AG04449 (cell line): ENCODE data around the gene DUS3L.

Experiments
- CTCF ChIA-PET: fragments of 350-600 bp; formaldehyde crosslinking; extraction: SDS; loops from one replicate; lab custom pipeline; 2021; ENCODE audit warnings: antibody characterized with exemption; lab: Yijun Ruan, JAX
- POLR2A ChIA-PET: fragments of 400-600, 350-600 bp; formaldehyde crosslinking; extraction: SDS; loops from one replicate; lab custom pipeline; 2020; ENCODE audit warnings: antibody characterized with exemption, inconsistent platforms; lab: Yijun Ruan, JAX
- DNase-seq: peaks from one replicate; pipeline ENCODE4 v3.0.0-alpha.2; 2010; ENCODE audit warnings: low read depth, low spot score
- H3K4me3 ChIP-seq: 2 replicates; pipeline ENCODE4 v1.5.1; 2011; ENCODE audit warnings: low read depth, mild to moderate bottlenecking, control low read depth, low read length
- TF ChIP-seq, protein P1 (sequence below): IDR thresholded peaks from one replicate; pipeline ENCODE4 v1.5.1; 2011; ENCODE audit warnings: mild to moderate bottlenecking, moderate library complexity, low read length, control low read depth, inconsistent platforms; ENCODE audit not compliant: insufficient read depth; ENCODE audit errors: missing control alignments

The DUS3L gene

DNA sequence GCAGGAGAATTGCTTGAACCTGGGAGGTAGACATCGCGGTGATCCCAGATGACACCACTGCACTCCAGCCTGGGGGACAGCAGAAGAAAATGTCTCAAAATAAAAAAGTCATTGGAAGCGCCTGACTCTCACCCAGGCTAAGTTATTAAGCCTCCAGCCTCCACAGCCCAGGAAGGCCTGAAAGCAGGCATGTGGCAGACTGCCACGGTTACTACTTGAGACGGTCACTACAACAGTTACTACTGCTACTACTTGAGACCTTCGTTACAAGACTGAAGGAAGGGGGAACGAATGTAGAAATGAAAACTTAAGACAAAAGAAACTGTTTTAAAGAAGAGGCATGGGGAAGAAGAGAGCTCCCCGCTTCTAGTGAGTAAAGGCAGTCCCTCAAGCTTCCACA is 16.0 kb downstream of the DUS3L start:
- no peak for DNase-seq
- TF ChIP-seq, protein P1, sequence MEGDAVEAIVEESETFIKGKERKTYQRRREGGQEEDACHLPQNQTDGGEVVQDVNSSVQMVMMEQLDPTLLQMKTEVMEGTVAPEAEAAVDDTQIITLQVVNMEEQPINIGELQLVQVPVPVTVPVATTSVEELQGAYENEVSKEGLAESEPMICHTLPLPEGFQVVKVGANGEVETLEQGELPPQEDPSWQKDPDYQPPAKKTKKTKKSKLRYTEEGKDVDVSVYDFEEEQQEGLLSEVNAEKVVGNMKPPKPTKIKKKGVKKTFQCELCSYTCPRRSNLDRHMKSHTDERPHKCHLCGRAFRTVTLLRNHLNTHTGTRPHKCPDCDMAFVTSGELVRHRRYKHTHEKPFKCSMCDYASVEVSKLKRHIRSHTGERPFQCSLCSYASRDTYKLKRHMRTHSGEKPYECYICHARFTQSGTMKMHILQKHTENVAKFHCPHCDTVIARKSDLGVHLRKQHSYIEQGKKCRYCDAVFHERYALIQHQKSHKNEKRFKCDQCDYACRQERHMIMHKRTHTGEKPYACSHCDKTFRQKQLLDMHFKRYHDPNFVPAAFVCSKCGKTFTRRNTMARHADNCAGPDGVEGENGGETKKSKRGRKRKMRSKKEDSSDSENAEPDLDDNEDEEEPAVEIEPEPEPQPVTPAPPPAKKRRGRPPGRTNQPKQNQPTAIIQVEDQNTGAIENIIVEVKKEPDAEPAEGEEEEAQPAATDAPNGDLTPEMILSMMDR: no peak
- ChIA-PET POLR2A (no interaction called here), CTCF (interaction anchor here (0.7 to 2.7 kb wide), 8 partner anchors 9 to 248 kb away, joined by 3 to 20 read pairs (median 4); no protein-coding TSS in a partner anchor)
- H3K4me3 ChIP-seq: no peak overlapping the region

DNA sequence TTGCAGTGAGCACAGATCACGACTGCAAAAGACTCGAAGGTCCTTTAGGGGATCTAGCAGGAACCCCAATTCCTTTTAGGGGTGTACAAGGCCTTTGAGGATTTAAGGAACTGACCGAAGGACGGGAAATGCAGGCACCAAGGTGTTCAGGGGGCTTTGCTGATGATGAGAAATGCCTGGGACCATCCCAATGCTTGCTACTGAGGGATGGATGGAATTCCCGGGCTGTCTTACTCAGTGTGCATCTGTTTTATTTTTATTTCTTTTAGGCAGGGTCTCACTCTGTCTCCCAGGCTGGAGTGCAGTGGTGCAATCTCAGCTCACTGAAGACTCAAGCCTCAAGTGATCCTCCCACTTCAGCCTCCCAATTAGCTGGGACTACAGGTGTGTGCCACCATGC is 17.7 kb downstream of the DUS3L start:
- TF ChIP-seq, protein P1: no peak
- no peak for DNase-seq
- CTCF ChIA-PET: interaction anchor here (0.6 to 2.7 kb wide), 5 partner anchors 17 to 250 kb away, joined by 3 to 20 read pairs (median 8); partner anchors contain the start of gene DUS3L
- no peak overlapping the region for H3K4me3 ChIP-seq
- POLR2A ChIA-PET: no interaction called here

DNA sequence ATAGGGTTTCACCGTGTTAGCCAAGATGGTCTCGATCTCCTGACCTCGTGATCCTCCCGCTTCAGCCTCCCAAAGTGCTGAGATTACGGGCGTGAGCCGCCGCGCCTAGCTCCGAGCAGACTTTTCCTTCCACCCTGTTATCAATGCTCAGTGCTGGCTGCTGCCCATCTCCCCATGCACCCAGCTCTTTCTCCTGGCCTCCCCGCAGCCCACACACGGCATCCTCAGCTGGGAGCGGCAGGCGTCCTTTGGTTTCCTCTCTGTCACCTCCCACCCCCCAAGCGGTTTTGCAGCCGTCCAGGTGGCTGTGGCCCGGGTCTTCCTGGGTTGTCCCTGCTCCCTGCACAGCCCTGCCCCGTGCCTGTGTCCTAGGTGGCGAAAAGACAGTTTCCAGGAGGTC is 18.5 kb downstream of the DUS3L start:
- POLR2A ChIA-PET: no interaction called here
- TF ChIP-seq, protein P1: no peak
- CTCF ChIA-PET: interaction anchor here (0.6 to 1.3 kb wide), 2 partner anchors 24 to 275 kb away, joined by 3 to 4 read pairs; no protein-coding TSS in a partner anchor
- no peak overlapping the region for H3K4me3 ChIP-seq
- DNase-seq: no peak

DNA sequence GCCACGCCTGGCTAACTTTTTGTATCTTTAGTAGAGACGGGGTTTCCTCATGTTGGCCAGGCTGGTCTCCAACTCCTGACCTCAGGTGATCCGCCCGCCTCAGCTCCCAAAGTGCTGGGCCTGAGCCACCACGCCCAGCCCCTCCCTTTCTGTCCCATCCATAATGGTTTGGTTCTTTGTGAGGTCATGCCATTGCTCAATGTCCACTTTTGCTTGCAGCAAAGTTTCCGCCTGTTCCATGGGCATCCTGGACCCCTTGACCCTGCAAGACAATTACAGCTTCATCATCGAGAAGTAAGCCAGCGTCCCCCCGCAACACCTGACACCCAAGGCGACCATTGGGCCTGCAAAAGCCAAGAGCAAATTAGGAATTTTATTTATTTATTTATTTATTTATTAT is 23.0 kb downstream of the DUS3L start:
- ChIA-PET CTCF (interaction anchor here (1.2 kb wide), 1 partner anchor 47 kb away, joined by 3 read pairs; no protein-coding TSS in a partner anchor), POLR2A (no interaction called here)
- H3K4me3 ChIP-seq: no peak overlapping the region
- TF ChIP-seq, protein P1: no peak
- no peak for DNase-seq

DNA sequence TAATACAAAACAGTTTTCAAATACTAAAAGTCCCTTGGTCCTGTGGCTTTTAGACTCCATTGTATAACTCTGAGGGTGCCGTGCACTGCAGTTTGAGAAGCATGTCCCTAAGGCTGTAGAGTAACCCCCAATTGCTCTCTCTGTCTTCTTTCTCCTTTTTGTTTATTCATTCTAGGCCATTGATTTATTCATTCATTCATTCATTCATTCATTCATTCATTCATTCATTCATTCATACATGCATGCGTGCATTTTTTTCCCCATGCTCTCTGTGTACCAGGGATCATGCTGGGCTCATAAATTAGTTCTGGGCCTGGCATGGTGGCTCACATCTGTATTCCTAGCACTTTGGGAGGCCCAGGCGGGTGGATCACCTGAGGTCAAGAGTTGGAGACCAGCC is 25.7 kb downstream of the DUS3L start:
- ChIA-PET CTCF (no interaction called here), POLR2A (no interaction called here)
- TF ChIP-seq, protein P1: no peak

DNA sequence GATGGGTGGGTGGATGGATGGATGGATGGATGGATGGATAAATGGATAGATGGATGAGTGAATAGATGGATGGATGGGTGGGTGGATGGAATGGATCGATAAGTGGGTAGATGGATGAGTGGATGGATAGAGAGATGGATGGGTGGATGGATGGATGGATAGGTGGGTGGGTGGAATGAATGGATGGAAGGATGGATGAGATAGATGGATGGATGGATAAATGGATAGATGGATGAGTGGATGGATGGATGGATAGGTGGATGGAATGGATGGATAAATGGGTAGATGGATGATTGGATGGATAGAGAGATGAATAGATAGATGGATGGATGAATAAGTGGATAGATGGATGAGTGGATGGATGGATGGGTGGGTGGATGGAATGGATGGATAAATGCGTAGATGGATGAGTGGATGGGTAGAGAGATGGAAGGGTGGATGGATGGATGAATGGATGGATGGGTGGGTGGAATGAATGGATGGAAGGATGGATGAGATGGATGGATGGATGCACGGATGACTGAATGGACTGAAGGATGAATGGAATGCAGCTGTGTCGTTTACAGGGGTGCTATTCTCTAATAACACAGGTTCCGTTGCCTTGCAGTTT is 28.2 kb downstream of the DUS3L start:
- no peak for DNase-seq
- CTCF ChIA-PET: interaction anchor here (1.0 kb wide), 1 partner anchor 32 kb away, joined by 3 read pairs; no protein-coding TSS in a partner anchor
- POLR2A ChIA-PET: no interaction called here
- TF ChIP-seq, protein P1: no peak
- no peak overlapping the region for H3K4me3 ChIP-seq

More for the DNA sequence above, 25.7 kb downstream of the DUS3L start:
- no peak overlapping the region for H3K4me3 ChIP-seq
- DNase-seq: no peak
